ENCODE data around the gene DOC2B.
"Not testable (repeated sequence)": the region's sequence is repeated elsewhere in the genome, so short reads cannot be mapped to it uniquely, and the experiment has no call there.

The DOC2B gene

DNA sequence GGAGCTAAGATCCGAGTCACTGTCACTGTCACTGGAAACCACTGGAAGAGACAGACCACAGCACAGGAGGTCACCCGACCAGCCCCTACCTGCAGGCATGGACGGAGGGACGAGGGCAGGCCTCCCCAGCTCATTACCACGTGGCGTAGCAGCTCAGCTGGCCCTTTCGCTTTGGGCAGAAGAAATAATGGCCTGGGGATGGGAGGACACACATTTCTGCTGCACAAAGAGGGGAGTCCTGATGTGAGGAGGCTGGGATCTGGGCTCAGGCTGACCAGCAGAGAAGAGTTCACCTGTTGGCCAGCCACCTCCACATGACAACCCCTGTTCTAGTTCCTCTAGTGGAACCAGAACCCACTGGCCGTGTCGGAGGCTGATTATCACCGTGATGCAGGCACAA is 38.2 kb upstream of the DOC2B start:
- POLR2A ChIA-PET (ENCODE audit: low non-redundant PET): no interaction called here
- TF ChIP-seq, protein P1, sequence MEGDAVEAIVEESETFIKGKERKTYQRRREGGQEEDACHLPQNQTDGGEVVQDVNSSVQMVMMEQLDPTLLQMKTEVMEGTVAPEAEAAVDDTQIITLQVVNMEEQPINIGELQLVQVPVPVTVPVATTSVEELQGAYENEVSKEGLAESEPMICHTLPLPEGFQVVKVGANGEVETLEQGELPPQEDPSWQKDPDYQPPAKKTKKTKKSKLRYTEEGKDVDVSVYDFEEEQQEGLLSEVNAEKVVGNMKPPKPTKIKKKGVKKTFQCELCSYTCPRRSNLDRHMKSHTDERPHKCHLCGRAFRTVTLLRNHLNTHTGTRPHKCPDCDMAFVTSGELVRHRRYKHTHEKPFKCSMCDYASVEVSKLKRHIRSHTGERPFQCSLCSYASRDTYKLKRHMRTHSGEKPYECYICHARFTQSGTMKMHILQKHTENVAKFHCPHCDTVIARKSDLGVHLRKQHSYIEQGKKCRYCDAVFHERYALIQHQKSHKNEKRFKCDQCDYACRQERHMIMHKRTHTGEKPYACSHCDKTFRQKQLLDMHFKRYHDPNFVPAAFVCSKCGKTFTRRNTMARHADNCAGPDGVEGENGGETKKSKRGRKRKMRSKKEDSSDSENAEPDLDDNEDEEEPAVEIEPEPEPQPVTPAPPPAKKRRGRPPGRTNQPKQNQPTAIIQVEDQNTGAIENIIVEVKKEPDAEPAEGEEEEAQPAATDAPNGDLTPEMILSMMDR (conservative IDR thresholded peaks at IDR 0.05; ENCODE audit: low read depth): no peak
- no peak overlapping the region for H3K27ac ChIP-seq
- DNase-seq (ENCODE audit: low spot score): no peak
- CTCF ChIA-PET: no interaction called here

DNA sequence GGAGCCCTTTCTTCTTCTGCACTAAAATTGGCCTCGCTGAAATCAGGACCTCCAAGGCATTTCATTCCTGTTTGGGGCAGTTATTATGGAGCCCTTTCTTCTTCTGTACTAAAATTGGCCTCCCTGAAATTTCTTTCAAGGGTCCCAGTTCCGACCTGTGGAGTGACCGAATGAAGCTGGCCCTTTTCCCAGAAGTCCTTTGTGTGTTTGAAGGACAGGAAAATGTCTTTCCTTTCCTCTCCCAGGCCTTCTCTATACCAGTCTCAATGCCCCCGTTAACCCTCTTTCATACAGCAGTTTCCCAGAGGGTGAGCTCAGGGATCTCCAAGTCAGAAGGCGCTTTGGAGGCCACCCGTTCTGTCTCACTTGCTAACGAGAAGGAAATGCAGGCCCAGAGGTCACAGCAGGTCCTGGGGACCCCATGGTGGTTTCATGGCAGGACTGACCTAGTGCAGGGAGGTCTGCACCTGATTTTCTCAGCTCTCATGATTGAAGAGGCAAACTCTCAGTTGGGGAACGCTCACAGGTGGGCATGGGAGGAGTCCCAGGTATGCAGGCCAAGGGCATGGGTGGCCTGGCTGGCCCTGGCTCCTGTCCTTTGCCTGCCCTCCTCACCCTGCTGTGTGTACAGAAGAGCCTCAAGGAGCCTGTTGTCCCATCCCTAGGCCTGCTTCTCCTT is 37.1 kb upstream of the DOC2B start:
- H3K27ac ChIP-seq: no peak overlapping the region
- POLR2A ChIA-PET (ENCODE audit: low non-redundant PET): no interaction called here
- CTCF ChIA-PET: interaction anchor here (0.5 kb wide), 1 partner anchor 9 kb away, joined by 3 read pairs; no protein-coding TSS in a partner anchor

DNA sequence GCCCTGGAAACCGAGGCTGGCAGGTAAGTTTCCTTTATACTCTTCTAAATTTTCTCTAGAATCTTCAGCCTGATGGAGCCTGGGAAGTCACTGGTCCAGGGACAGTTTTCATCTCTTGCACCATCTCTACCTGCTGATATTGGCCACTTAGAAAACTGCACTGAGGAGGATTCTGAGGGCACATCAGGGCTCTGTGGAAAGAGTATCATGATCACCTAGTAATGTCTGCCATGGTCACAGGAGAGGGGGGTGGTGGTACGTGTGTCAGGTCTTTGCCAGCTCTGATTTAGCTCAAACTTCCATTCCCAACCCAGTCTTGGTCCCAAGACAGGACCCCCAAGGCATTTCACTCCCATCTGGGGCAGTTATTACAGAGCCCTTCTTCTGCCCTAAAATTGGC is 35.2 kb upstream of the DOC2B start:
- no peak overlapping the region for H3K27ac ChIP-seq
- TF ChIP-seq, protein P1 (conservative IDR thresholded peaks at IDR 0.05; ENCODE audit: low read depth): no peak
- ChIA-PET POLR2A (ENCODE audit: low non-redundant PET) (no interaction called here), CTCF (no interaction called here)
- DNase-seq (ENCODE audit: low spot score): no peak

More for the DNA sequence above, 37.1 kb upstream of the DOC2B start:
- TF ChIP-seq, protein P1 (conservative IDR thresholded peaks at IDR 0.05; ENCODE audit: low read depth): no peak
- no peak for DNase-seq (ENCODE audit: low spot score)

DNA sequence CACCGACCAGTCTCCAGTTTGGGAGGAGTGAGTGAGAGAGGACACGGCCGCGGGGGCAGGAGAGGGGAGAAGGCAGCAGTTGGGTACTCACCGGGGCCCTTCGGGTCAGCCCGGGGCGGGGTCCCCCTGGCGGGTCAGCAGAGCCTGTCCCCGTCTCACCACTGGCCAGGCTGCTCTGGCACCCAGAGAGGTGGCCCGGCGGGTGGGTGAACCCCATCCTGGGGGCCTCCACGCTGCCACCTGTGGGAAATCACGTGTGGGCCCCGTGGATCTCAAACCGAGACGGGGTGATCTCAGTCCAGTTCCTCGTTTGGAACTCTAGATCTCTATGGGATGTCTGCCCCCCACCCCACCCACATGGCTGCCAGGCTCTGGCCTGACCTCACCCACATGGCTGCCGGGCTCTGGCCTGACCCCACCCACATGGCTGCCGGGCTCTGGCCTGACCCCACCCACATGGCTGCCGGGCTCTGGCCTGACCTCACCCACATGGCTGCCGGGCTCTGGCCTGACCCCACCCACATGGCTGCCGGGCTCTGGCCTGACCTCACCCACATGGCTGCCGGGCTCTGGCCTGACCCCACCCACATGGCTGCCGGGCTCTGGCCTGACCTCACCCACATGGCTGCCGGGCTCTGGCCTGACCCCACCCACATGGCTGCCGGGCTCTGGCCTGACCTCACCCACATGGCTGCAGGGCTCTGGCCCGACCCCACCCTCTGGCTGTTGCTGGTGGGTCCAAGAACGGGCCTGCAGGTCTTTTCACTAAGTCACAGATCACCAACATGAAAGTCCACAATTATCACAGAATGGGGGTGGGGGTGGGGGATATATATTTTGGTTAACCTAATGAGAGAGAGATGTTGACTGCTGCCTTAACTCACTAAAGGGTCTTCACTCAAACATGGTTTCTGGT is 34.4 kb upstream of the DOC2B start:
- CTCF ChIA-PET; H3K27ac ChIP-seq; DNase-seq (ENCODE audit: low spot score); POLR2A ChIA-PET (ENCODE audit: low non-redundant PET): not testable (repeated sequence)

DNA sequence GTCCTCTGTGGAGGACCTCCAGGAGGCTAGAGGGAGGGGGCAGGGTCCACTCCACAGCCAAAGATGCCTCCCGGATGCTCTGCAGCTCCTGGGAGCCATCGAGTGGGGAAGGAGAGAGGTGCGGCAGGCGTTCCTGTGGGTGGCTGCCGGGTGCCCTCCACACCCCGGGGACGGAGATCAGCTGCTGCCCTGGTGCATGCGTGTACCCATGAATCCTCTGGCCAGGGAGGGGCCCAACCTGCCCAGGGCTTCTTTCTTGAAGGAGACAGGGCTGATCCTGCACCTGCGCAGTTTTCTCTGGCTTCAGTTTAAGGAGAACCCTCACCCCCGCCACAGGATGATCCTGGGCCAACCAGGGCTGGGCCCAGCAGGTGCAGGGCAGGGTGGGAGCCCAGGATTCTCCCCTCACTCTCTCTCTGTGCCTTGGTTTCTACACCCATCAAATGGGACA is 33.5 kb upstream of the DOC2B start:
- ChIA-PET POLR2A (ENCODE audit: low non-redundant PET) (no interaction called here), CTCF (no interaction called here)
- no peak overlapping the region for H3K27ac ChIP-seq
- TF ChIP-seq, protein P1 (conservative IDR thresholded peaks at IDR 0.05; ENCODE audit: low read depth): no peak
- no peak for DNase-seq (ENCODE audit: low spot score)

DNA sequence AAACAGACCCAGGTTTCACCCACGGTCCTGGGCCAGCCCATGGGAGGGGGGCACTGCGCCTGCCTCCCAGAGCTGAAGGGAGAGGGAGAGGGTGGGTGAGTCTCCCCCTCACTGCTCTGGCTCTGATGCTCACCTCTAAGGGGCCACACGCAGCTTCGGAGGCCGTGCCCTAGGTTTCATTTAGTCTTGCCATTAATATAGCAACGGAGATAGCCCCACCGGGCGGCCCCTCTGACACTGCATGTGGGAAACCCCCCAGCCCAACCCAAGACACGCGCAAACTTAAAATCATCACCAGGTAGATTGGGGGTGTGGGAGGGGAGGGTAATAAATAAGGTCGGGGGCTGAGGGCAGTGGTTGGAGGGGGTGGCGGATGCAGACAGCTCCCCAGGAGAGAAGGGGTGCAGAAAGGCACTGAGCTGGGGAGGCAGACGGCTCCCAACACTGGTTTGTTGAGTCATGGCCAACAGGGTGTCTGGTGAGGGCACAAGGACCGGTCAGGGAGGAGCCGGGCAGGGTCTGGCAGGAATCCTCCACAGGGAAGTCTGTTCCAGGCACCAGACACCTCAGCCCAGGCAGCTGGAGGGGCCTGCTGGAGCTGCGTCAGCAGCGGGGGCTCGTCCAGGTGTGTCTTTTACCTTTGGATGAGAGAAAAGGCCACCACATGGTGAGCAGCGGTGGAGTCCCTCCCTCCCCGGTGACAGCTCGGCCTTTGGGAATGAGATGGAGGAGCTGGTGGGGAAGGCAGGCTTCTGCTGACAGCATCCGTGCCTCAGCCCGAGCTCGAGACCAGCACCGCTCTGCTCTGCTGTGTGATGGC is 32.0 kb upstream of the DOC2B start:
- CTCF ChIA-PET: no interaction called here
- no peak overlapping the region for H3K27ac ChIP-seq
- POLR2A ChIA-PET (ENCODE audit: low non-redundant PET): no interaction called here
- DNase-seq (ENCODE audit: low spot score): no peak
- TF ChIP-seq, protein P1 (conservative IDR thresholded peaks at IDR 0.05; ENCODE audit: low read depth): no peak
